ENCODE data around the gene PLAAT2. TPM values are rescaled to one million over a fixed set of nuclear protein-coding genes. Genes with fewer than 3 reads are reported as not detected.

Gene PLAAT2
- total RNA-seq, 1 donor, result not detected

DNA sequence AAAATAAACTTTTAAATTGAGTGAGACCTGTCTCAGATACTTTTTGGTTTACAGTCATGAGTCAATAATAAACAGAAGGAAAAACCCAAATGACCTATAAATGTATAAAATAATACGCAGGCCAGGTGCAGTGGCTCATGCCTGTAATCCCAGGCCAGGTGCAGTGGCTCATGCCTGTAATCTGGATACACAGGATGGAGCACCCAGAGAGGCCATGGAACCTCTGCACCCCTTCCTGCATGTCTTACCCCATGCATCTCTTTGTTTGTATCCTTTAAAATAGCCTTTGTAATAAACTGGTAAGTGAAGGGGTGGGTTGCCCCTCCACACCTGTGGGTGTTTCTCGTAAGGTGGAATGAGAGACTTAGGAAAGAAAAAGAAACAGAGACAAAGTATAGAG, 35.5 kb downstream of the PLAAT2 start:
- Histone ChIP-seq H3K27me3 (ENCODE audit: insufficient read depth, low read length) (no peaks in the 10 kb centered on the region), H3K4me1 (ENCODE audit: insufficient read depth, low read length) (peaks cover 17% of the 10 kb centered on the region), H3K9me3 (ENCODE audit: low read depth, low read length) (no peaks in the 10 kb centered on the region), H3K4me3 (ENCODE audit: low read length) (no peak overlapping the region)

DNA sequence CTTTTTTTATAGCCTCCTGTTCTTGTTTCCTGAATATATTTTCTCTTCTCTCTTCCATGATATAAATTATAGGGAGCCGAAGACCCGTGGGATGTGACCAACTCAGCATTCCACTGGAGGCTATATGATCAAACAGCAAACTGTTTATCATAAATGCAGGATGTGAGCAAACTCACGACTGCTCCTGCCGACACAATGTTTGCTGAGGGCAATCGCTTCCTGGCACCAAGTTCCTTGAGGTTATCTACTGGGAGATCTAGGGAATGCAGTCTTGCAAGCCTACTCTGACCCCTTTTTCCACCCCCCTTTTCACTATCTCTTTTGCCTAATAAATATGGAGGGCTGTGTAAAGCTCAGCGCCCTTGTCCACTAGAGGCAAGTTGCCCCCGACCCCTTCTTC, 40.0 kb downstream of the PLAAT2 start:
- H3K27me3 ChIP-seq (ENCODE audit: insufficient read depth, low read length), result no peaks in the 10 kb centered on the region
- H3K4me1 ChIP-seq (ENCODE audit: insufficient read depth, low read length), result peaks cover 3% of the 10 kb centered on the region
- no peaks in the 10 kb centered on the region for H3K9me3 ChIP-seq (ENCODE audit: low read depth, low read length)
- H3K4me3 ChIP-seq (ENCODE audit: low read length), result no peak overlapping the region

DNA sequence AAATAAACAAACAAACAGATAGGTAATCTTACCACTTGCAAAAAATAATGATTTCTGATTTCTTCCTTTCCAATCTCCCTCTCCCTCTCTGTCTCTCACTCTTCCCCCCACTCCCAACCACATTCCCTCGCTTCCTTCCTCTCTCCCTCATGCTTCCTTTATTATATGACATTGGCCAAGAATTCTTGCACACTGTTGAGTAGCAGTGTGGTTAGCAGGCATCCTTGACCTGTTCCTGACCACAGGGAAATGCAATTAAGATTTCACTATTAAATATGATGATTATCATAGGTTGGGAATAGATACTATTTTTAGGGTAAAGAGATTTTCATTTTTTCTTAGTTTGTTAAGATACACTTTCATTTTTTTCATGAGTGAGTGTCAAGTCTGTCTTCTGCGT, 41.3 kb downstream of the PLAAT2 start:
- Histone ChIP-seq H3K4me1 (ENCODE audit: insufficient read depth, low read length) (peaks cover 3% of the 10 kb centered on the region), H3K4me3 (ENCODE audit: low read length) (no peak overlapping the region), H3K9me3 (ENCODE audit: low read depth, low read length) (no peaks in the 10 kb centered on the region), H3K27me3 (ENCODE audit: insufficient read depth, low read length) (no peaks in the 10 kb centered on the region)

DNA sequence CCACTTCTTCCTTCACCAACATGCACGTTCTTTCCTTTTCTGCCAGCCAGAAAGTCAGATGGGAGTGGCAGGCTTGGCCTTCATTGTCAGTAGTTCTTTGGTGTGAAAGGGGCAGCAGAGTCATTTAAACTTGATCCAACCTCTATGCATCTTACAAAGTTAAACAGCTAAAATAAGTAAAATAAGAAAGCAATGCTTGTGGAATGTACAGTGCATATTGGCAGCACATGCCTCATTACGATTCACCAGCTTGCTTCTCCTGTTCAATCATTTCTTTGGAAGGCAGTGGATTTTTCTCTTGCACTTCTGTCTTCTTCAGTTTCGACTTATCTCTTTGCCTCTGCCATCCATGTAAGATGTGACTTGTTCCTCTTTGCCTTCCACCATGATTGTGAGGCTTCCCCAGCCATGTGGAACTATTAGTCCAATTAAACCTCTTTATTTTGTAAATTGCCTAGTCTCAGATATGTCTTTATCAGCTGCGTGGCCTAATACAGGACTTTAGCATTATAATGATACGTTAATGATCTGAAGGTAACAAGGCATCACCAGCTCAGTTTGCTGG, 42.5 kb downstream of the PLAAT2 start:
- Histone ChIP-seq H3K4me3 (ENCODE audit: low read length) (no peak overlapping the region), H3K4me1 (ENCODE audit: insufficient read depth, low read length) (peaks cover 3% of the 10 kb centered on the region), H3K27me3 (ENCODE audit: insufficient read depth, low read length) (no peaks in the 10 kb centered on the region), H3K9me3 (ENCODE audit: low read depth, low read length) (no peaks in the 10 kb centered on the region)

DNA sequence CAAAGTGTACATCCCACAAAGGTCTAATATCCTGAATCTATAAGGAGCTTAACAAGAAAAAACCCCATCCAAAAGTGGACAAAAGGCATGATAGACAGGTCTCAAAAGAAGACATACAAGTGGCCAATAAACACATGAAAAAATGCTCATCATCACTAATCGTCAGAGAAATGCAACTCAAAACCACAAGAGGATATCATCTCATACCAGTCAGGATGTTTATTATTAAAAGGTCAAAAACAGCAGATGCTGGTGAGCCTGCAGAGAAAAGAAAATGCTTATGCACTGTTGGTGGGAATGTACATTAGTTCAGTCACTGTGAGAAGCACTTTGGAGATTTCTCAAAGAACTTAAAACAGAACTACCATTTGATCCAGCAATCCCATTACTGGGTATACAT, 44.6 kb downstream of the PLAAT2 start:
- Histone ChIP-seq H3K4me1 (ENCODE audit: insufficient read depth, low read length) (peaks cover 3% of the 10 kb centered on the region), H3K27me3 (ENCODE audit: insufficient read depth, low read length) (no peaks in the 10 kb centered on the region), H3K9me3 (ENCODE audit: low read depth, low read length) (no peaks in the 10 kb centered on the region), H3K4me3 (ENCODE audit: low read length) (no peak overlapping the region)

DNA sequence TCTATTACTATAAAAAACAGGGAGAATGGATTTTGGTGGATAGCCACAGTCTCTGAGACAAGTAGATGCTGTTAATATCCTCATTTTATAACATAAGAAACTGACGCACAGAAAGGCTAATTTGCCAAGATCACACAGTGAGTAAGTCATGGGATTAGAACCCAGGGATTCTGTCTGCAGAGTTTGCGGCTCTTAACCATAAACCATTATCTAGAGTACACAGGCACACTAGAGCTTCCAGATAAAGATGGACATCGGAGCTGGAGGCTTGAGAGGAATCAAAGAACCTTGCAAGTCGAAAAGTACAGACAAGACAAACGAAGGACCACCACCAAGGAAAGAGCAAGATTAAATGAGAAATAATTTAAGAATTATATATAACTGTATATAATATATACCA, 46.0 kb downstream of the PLAAT2 start:
- no peak overlapping the region for H3K4me3 ChIP-seq (ENCODE audit: low read length)
- H3K27me3 ChIP-seq (ENCODE audit: insufficient read depth, low read length), result no peaks in the 10 kb centered on the region
- peaks cover 3% of the 10 kb centered on the region for H3K4me1 ChIP-seq (ENCODE audit: insufficient read depth, low read length)
- H3K9me3 ChIP-seq (ENCODE audit: low read depth, low read length), result no peaks in the 10 kb centered on the region

DNA sequence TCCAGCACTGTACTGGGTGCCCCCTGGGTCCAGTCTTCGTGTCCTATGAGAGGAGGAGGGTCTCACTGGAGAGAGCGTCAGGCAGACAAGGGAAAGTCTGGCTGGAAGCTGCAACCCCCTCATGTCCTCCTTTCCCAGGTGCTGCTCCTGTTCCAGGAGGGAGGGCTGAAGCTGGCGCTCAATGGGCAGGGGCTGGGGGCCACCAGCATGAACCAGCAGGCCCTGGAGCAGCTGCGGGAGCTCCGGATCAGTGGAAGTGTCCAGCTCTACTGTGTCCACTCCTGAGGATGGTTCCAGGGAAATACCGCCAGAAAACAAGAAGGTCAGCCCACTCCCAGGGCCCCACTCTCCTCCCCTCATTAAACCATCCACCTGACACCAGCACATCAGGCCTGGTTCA, 47.1 kb downstream of the PLAAT2 start:
- no peaks in the 10 kb centered on the region for H3K27me3 ChIP-seq (ENCODE audit: insufficient read depth, low read length)
- H3K4me1 ChIP-seq (ENCODE audit: insufficient read depth, low read length), result no peaks in the 10 kb centered on the region
- no peak overlapping the region for H3K4me3 ChIP-seq (ENCODE audit: low read length)
- H3K9me3 ChIP-seq (ENCODE audit: low read depth, low read length), result no peaks in the 10 kb centered on the region

DNA sequence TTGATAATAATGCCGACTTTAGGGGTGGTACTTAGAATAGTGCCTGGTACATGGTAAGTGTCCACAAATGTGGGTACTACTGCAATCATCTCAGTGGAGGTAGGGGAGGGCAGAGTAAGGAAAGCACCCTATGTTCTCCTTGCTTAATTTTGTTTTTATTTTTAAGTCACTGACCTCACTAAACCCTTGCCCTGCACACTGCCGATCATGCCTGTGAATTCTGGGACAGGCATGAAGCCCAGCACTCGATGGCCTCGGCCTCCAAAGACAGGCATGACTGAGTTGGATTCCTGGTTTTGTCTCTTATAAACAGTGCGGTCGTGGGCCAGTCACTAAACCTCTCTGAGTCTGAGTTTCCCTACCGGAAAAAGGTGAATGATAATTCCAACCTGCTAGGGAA, 50.4 kb downstream of the PLAAT2 start:
- H3K4me3 ChIP-seq (ENCODE audit: low read length), result no peak overlapping the region
- H3K9me3 ChIP-seq (ENCODE audit: low read depth, low read length), result no peaks in the 10 kb centered on the region
- H3K4me1 ChIP-seq (ENCODE audit: insufficient read depth, low read length), result peaks cover 11% of the 10 kb centered on the region
- H3K27me3 ChIP-seq (ENCODE audit: insufficient read depth, low read length), result no peaks in the 10 kb centered on the region

DNA sequence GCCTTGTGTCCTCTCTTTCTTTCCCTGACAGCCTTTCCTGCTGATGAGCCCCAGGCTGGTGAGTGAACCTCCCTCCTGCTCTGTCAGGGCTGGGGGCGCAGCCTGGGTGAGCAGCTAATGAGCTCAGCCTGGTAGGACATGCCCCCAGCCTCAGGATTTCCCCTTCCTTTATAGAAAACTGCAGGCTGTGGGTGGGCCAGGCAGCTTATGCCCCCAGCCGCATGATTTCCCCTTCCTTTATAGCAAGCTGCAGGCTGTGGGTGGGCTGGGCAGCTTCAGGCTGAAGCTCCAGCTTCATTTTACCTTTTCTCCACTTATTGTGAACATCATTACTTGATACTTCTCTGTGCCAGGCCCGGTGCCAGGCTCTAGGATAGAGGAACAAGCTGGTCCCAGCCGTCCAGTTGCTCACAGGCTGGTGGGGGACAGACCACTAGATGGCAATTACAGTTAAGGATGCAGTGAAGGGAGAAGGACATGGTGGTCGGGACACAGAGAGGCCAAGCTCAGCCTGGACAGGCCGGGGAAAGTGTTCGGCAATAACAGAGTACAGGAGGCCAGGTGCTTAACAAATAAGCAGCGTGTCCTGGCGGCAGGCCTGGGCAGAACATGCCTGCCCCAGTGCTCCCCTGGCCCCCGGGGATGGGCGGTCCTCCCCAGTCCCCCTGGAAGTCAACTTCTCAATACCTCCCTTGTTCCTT, 52.0 kb downstream of the PLAAT2 start:
- peaks cover 27% of the 10 kb centered on the region for H3K4me1 ChIP-seq (ENCODE audit: insufficient read depth, low read length)

DNA sequence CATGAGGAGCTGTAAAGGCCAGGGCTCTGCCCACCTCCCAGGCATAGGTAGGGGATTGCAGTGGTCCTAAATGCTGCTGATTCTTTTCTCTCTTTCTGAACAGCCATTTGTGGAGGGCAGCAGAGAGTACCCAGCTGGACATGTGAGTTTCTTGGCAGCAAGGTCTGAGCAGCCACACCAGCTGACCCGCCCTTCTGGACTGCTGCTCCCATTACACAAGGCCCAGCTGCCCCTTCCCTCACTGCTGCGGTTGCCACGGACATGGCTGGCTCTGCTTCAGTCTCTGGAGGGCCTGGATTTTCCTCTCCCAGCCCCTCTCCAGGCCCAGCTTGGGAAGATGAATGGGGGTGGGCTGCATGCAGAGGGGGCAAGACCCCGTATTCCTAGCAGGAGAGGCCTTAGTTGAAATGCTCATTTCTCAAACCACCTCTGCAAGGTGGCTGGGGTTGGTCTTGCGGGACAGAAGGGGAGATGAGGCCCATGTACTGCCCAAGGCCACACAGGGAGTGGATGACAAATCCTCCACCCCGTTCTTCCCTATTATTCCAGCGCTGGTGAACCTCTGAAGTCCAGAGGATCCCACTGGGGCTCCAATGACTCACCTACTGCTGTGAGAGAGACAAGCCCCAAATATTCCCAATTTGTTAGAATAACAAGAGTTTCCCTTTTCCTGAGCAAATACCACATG, 52.7 kb downstream of the PLAAT2 start:
- no peaks in the 10 kb centered on the region for H3K9me3 ChIP-seq (ENCODE audit: low read depth, low read length)
- H3K27me3 ChIP-seq (ENCODE audit: insufficient read depth, low read length), result no peaks in the 10 kb centered on the region
- H3K4me3 ChIP-seq (ENCODE audit: low read length), result no peak overlapping the region
- H3K4me1 ChIP-seq (ENCODE audit: insufficient read depth, low read length), result peaks cover 34% of the 10 kb centered on the region

More for the DNA sequence above, 52.0 kb downstream of the PLAAT2 start:
- Histone ChIP-seq H3K27me3 (ENCODE audit: insufficient read depth, low read length) (no peaks in the 10 kb centered on the region), H3K9me3 (ENCODE audit: low read depth, low read length) (no peaks in the 10 kb centered on the region), H3K4me3 (ENCODE audit: low read length) (no peak overlapping the region)

DNA sequence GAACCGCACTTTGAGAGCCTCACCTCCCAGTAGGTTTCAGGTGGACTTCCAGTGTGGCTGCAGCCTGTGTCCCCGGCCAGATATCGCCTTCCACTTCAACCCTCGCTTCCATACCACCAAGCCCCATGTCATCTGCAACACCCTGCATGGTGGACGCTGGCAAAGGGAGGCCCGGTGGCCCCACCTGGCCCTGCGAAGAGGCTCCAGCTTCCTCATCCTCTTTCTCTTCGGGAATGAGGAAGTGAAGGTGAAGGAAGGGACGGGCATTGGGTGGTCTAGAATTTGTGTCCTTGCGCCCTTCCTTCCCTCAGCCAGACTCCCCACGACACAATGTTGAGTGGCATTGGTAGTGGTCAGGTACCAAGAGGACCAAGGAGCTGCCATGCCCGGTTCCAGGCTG, 54.4 kb downstream of the PLAAT2 start:
- no peaks in the 10 kb centered on the region for H3K27me3 ChIP-seq (ENCODE audit: insufficient read depth, low read length)
- peaks cover 52% of the 10 kb centered on the region for H3K4me1 ChIP-seq (ENCODE audit: insufficient read depth, low read length)
- no peaks in the 10 kb centered on the region for H3K9me3 ChIP-seq (ENCODE audit: low read depth, low read length)
- H3K4me3 ChIP-seq (ENCODE audit: low read length), result no peak overlapping the region

DNA sequence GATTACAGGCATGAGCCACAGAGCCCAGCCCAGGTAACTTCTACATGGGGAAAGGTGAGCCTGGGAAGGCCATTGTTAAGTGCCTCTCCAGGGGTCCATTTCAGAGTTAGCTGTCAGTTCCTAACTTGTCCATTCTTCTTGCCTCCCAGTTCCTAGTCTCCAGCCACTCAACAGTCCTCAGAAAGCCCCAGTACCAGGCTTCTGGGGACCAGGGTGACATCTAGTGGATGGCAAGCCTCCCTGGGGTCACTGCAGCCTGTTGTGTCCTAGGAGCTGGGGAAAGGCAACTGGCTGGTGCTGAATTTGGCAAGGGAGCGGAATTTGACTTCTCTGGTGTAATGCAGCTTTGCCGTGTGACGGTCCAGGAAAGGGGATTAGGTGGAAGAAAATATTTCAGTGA, 55.2 kb downstream of the PLAAT2 start:
- H3K9me3 ChIP-seq (ENCODE audit: low read depth, low read length), result no peaks in the 10 kb centered on the region
- H3K4me1 ChIP-seq (ENCODE audit: insufficient read depth, low read length), result peaks cover 59% of the 10 kb centered on the region
- H3K4me3 ChIP-seq (ENCODE audit: low read length), result no peak overlapping the region
- H3K27me3 ChIP-seq (ENCODE audit: insufficient read depth, low read length), result no peaks in the 10 kb centered on the region

DNA sequence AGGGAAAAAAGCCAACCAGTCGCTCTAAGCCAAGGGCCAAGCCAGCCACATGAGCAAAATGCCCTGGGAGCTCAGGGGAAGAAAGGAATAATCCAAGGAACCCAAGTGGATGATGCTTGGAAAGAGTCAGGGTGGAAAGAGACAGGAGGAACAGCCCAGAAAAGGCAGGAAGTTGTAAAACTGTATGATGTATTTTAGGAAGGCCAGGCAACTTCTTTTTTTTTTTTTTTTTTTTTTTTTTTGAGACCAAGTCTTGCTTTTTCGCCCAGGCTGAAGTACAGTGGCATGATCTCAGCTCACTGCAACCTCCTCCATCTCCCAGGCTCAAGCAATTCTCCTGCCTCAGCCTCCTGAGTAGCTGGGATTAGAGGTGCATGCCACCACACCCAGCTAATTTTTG, 55.7 kb downstream of the PLAAT2 start:
- Histone ChIP-seq H3K9me3 (ENCODE audit: low read depth, low read length) (no peaks in the 10 kb centered on the region), H3K4me3 (ENCODE audit: low read length) (no peak overlapping the region), H3K4me1 (ENCODE audit: insufficient read depth, low read length) (peaks cover 64% of the 10 kb centered on the region), H3K27me3 (ENCODE audit: insufficient read depth, low read length) (no peaks in the 10 kb centered on the region)

DNA sequence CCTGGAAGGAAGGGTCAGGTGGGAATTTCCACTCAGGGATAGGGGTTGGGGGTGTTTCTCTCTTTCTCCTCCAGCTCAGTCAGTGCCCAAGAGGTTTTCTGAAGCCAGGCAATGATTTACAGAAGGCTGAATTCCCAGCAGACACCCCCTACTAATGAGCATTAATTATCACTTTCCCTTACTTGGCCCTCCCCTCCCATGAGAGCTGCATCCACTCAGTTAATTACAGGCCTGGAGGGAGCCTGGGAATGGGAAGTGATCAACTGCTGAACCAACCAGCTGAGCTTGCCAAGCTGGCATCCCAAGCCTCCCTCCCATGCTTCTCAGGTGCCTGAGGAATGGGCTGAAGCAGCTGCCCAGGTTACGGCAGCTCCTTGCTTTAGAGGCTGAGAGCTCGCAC, 56.3 kb downstream of the PLAAT2 start:
- peaks cover 70% of the 10 kb centered on the region for H3K4me1 ChIP-seq (ENCODE audit: insufficient read depth, low read length)

DNA sequence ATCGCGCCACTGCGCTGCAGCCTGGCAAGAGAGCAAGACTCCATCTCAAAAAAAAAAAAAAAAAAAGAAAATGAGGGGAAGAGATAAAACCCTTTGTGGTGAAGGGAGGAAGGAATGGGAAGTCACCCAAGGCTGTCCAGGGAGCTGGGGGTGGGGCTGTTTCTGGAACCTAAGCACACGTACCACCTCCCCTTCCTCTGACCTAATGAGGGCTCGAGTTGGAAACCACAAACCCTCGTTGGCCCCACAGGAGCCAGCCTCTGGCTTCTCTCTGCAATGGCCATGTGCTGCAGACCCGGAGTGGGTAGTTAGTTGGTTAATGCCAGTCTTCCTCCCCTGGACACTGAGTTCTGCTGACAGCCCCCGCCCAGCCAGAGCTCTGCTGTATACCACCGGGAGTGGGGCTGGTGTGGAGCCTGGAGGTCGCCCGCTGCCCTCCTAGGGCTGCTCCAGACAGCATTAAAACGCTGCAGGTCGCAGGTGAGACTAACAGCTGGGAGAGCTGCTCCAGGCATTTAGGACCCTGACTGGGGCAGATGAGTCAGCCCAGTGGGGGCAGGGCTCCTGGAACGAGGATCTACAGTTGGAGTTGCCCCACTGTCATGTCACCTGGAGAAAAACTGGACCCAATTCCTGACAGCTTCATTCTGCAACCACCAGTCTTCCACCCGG, 57.2 kb downstream of the PLAAT2 start, which contains the start of gene LGALS12:
LGALS12 (plus strand) TSS at position 228 of the 672 bp plus-strand sequence; CDS start at position 603, 375 bp downstream.
- Histone ChIP-seq H3K4me3 (ENCODE audit: low read length) (peak within 1 kb of the TSS; percentile 21), H3K4me1 (ENCODE audit: insufficient read depth, low read length) (peaks cover 73% of the 10 kb centered on the region), H3K27me3 (ENCODE audit: insufficient read depth, low read length) (no peaks in the 10 kb centered on the region), H3K9me3 (ENCODE audit: low read depth, low read length) (no peaks in the 10 kb centered on the region)

More for the DNA sequence above, 56.3 kb downstream of the PLAAT2 start:
- Histone ChIP-seq H3K9me3 (ENCODE audit: low read depth, low read length) (no peaks in the 10 kb centered on the region), H3K27me3 (ENCODE audit: insufficient read depth, low read length) (no peaks in the 10 kb centered on the region), H3K4me3 (ENCODE audit: low read length) (no peak overlapping the region)
